Neural cell (in vitro differentiated cells): ENCODE results near the gene RYR1. TPM values are rescaled to one million over a fixed set of nuclear protein-coding genes. Genes with fewer than 3 reads are reported as not detected.
"Not testable (repeated sequence)": the region's sequence is repeated elsewhere in the genome, so short reads cannot be mapped to it uniquely, and the experiment has no call there.

Source experiments
- H2AFZ ChIP-seq: fragments of 200-600, 300-800 bp; sonication (generic), shearing (Covaris generic); 2 replicates; pipeline ENCODE4 v1.6.0; 2014; ENCODE audit warnings: low read depth, mild to moderate bottlenecking, antibody characterized with exemption, low read length, moderate library complexity
- H3F3A ChIP-seq: fragments of 200-600 bp; shearing (Covaris generic); 2 replicates; pipeline ENCODE4 v1.6.1; 2016; ENCODE audit warnings: mild to moderate bottlenecking, moderate library complexity, mixed read lengths, antibody characterized with exemption, low read length; ENCODE audit not compliant: insufficient read depth, poor library complexity, severe bottlenecking
- H3K27ac ChIP-seq: fragments of 200-600, 300-800 bp; sonication (generic), shearing (Covaris generic); 2 replicates; pipeline ENCODE4 v1.5.1; 2014; ENCODE audit warnings: mild to moderate bottlenecking, low read length, moderate library complexity
- H3K27me3 ChIP-seq: fragments of 300-800, 200-600 bp; sonication (generic), shearing (Covaris generic); 2 replicates; pipeline ENCODE4 v1.6.0; 2014; ENCODE audit warnings: mild to moderate bottlenecking, low read depth, low read length, moderate library complexity; ENCODE audit not compliant: insufficient read depth
- H3K36me3 ChIP-seq: fragments of 300-800, 200-600 bp; sonication (generic), shearing (Covaris generic); 2 replicates; pipeline ENCODE4 v1.5.1; 2014; ENCODE audit warnings: mild to moderate bottlenecking, antibody characterized with exemption, low read length, moderate library complexity; ENCODE audit not compliant: insufficient read depth
- H3K4me2 ChIP-seq: fragments of 300-800, 200-600 bp; sonication (generic), shearing (Covaris generic); 2 replicates; pipeline ENCODE4 v1.6.0; 2014; ENCODE audit warnings: mild to moderate bottlenecking, low read length
- H3K4me3 ChIP-seq: fragments of 300-800, 200-600 bp; sonication (generic), shearing (Covaris generic); 2 replicates; pipeline ENCODE4 v1.5.1; 2014; ENCODE audit warnings: mild to moderate bottlenecking, low read length, moderate library complexity
- H3K79me2 ChIP-seq: fragments of 200-600 bp; shearing (Covaris generic); replicated peaks from 2 replicates; pipeline ENCODE4 v1.6.0; 2014; ENCODE audit warnings: mild to moderate bottlenecking, low read length, moderate library complexity; ENCODE audit not compliant: insufficient read depth
- H3K9ac ChIP-seq: fragments of 300-800, 200-600 bp; sonication (generic), shearing (Covaris generic); 2 replicates; pipeline ENCODE4 v1.6.1; 2016; ENCODE audit warnings: mild to moderate bottlenecking, low read length, mixed read lengths
- H3K9me2 ChIP-seq: fragments of 200-600 bp; shearing (Covaris generic); 2 replicates; pipeline ENCODE4 v1.6.1; 2016; ENCODE audit warnings: mild to moderate bottlenecking, low read length, mixed read lengths; ENCODE audit not compliant: insufficient read depth
- H3K9me3 ChIP-seq: fragments of 200-600, 300-800 bp; sonication (generic), shearing (Covaris generic); 2 replicates; pipeline ENCODE4 v1.6.1; 2016; ENCODE audit warnings: mild to moderate bottlenecking, mixed run types, low read length, moderate library complexity, mixed read lengths
- H4K20me1 ChIP-seq: fragments of 200-600 bp; shearing (Covaris generic); 2 replicates; pipeline ENCODE4 v1.6.1; 2016; ENCODE audit warnings: mild to moderate bottlenecking, mixed run types; ENCODE audit not compliant: insufficient read depth
- CTCF ChIP-seq: fragments of 450-650 bp; IDR thresholded peaks from 2 replicates; pipeline ENCODE4 v1.5.1; 2014; ENCODE audit warnings: antibody characterized with exemption, mild to moderate bottlenecking, moderate library complexity; ENCODE audit not compliant: poor library complexity, severe bottlenecking
- EP300 ChIP-seq: fragments of 450-650 bp; conservative IDR thresholded peaks from 2 replicates; pipeline ENCODE4 v1.6.1; 2014; ENCODE audit warnings: antibody characterized with exemption, mild to moderate bottlenecking, moderate library complexity; ENCODE audit not compliant: poor library complexity, severe bottlenecking
- EZH2 ChIP-seq: fragments of 200-600, 300-800 bp; shearing (Covaris generic), sonication (generic); IDR thresholded peaks from 2 replicates; pipeline ENCODE4 v1.6.1; 2014; ENCODE audit warnings: antibody characterized with exemption, low read length, borderline replicate concordance, mild to moderate bottlenecking; ENCODE audit not compliant: insufficient read depth, poor library complexity, severe bottlenecking
- MXI1 ChIP-seq: fragments of 450-650 bp; conservative IDR thresholded peaks from 2 replicates; pipeline ENCODE4 v1.6.1; 2014; ENCODE audit warnings: antibody characterized with exemption, mild to moderate bottlenecking; ENCODE audit not compliant: poor library complexity, severe bottlenecking
- POLR2AphosphoS5 ChIP-seq: IDR thresholded peaks from 2 replicates; pipeline ENCODE4 v1.6.1; 2012
- RAD21 ChIP-seq: fragments of 450-650 bp; conservative IDR thresholded peaks from 2 replicates; pipeline ENCODE4 v1.6.1; 2014; ENCODE audit warnings: antibody characterized with exemption, mild to moderate bottlenecking, moderate library complexity
- REST ChIP-seq: IDR thresholded peaks from 2 replicates; pipeline ENCODE4 v1.6.1; 2012; ENCODE audit warnings: borderline replicate concordance
- SMC3 ChIP-seq: fragments of 450-650 bp; conservative IDR thresholded peaks from 2 replicates; pipeline ENCODE4 v1.6.1; 2014; ENCODE audit warnings: antibody characterized with exemption, mild to moderate bottlenecking, moderate library complexity; ENCODE audit not compliant: poor library complexity
- TAF1 ChIP-seq: IDR thresholded peaks from 2 replicates; pipeline ENCODE4 v1.6.1; 2012; ENCODE audit warnings: low read depth
- polyA plus RNA-seq: library from polyadenylated mRNA; depleted of rRNA; stranded (reverse); fragments of >200 nt; gene quantifications from 2 replicates; pipeline ENCODE4 v1.2.3, GENCODE V29; 2014

Gene RYR1
- polyA plus RNA-seq, 1 donor from 2014 or later = 0.69 TPM

- no peak overlapping the region for H3K4me3 ChIP-seq
- no peaks in the 10 kb centered on the region for H3K79me2 ChIP-seq
- no peak overlapping the region for H2AFZ ChIP-seq
- TF ChIP-seq RAD21 (no peak), CTCF (no peak), POLR2AphosphoS5 (no peak), TAF1 (no peak)
- H3K9ac ChIP-seq = no peak overlapping the region
- no peaks in the 10 kb centered on the region for H3K36me3 ChIP-seq
- H4K20me1 ChIP-seq = no peaks in the 10 kb centered on the region
- no peaks in the 10 kb centered on the region for H3K9me2 ChIP-seq
- no peaks in the 10 kb centered on the region for H3K9me3 ChIP-seq
- no peak overlapping the region for H3K4me2 ChIP-seq
- no peaks in the 10 kb centered on the region for H3K27me3 ChIP-seq
- H3F3A ChIP-seq = no peaks in the 10 kb centered on the region
- no peak overlapping the region for H3K27ac ChIP-seq
Measured at GRCh38 chr19:38599722-38600121, 166.2 kb downstream of the RYR1 start.

- not testable (repeated sequence) for H4K20me1 ChIP-seq, H3K9ac ChIP-seq, H3K4me3 ChIP-seq, H3K9me3 ChIP-seq, H3F3A ChIP-seq, H3K4me2 ChIP-seq, H3K9me2 ChIP-seq, H3K27me3 ChIP-seq, H3K36me3 ChIP-seq, H3K79me2 ChIP-seq, H2AFZ ChIP-seq, H3K27ac ChIP-seq
Measured at GRCh38 chr19:38602856-38603255, 169.4 kb downstream of the RYR1 start.

- no peaks in the 10 kb centered on the region for H3K36me3 ChIP-seq
- no peaks in the 10 kb centered on the region for H3K27me3 ChIP-seq
- H3K27ac ChIP-seq = no peak overlapping the region
- H3F3A ChIP-seq = no peaks in the 10 kb centered on the region
- no peaks in the 10 kb centered on the region for H3K9me2 ChIP-seq
- H3K4me3 ChIP-seq = no peak overlapping the region
- no peak overlapping the region for H2AFZ ChIP-seq
- no peak for TF ChIP-seq EP300
- TF ChIP-seq EZH2 = no peak
- TF ChIP-seq MXI1 = no peak
- TF ChIP-seq POLR2AphosphoS5 = no peak
- TF ChIP-seq SMC3 = no peak
- no peak for TF ChIP-seq REST
- no peak for TF ChIP-seq TAF1
- no peak for TF ChIP-seq RAD21
- TF ChIP-seq CTCF = no peak
- H3K9me3 ChIP-seq = no peaks in the 10 kb centered on the region
- H4K20me1 ChIP-seq = no peaks in the 10 kb centered on the region
- no peaks in the 10 kb centered on the region for H3K79me2 ChIP-seq
- no peak overlapping the region for H3K9ac ChIP-seq
- no peak overlapping the region for H3K4me2 ChIP-seq
Measured at GRCh38 chr19:38606131-38606530, 172.6 kb downstream of the RYR1 start.
